Neural cell (in vitro differentiated cells): ENCODE data around the gene HIBCH. TPM values are rescaled to one million over a fixed set of nuclear protein-coding genes. Genes with fewer than 3 reads are reported as not detected.

Experiments used
- H2AFZ ChIP-seq: fragments of 200-600, 300-800 bp; sonication (generic), shearing (Covaris generic); 2 replicates; pipeline ENCODE4 v1.6.0; 2014; ENCODE audit warnings: low read depth, mild to moderate bottlenecking, antibody characterized with exemption, low read length, moderate library complexity
- H3F3A ChIP-seq: fragments of 200-600 bp; shearing (Covaris generic); 2 replicates; pipeline ENCODE4 v1.6.1; 2016; ENCODE audit warnings: mild to moderate bottlenecking, moderate library complexity, mixed read lengths, antibody characterized with exemption, low read length; ENCODE audit not compliant: insufficient read depth, poor library complexity, severe bottlenecking
- H3K27ac ChIP-seq: fragments of 200-600, 300-800 bp; sonication (generic), shearing (Covaris generic); 2 replicates; pipeline ENCODE4 v1.5.1; 2014; ENCODE audit warnings: mild to moderate bottlenecking, low read length, moderate library complexity
- H3K27me3 ChIP-seq: fragments of 300-800, 200-600 bp; sonication (generic), shearing (Covaris generic); 2 replicates; pipeline ENCODE4 v1.6.0; 2014; ENCODE audit warnings: mild to moderate bottlenecking, low read depth, low read length, moderate library complexity; ENCODE audit not compliant: insufficient read depth
- H3K36me3 ChIP-seq: fragments of 300-800, 200-600 bp; sonication (generic), shearing (Covaris generic); 2 replicates; pipeline ENCODE4 v1.5.1; 2014; ENCODE audit warnings: mild to moderate bottlenecking, antibody characterized with exemption, low read length, moderate library complexity; ENCODE audit not compliant: insufficient read depth
- H3K4me2 ChIP-seq: fragments of 300-800, 200-600 bp; sonication (generic), shearing (Covaris generic); 2 replicates; pipeline ENCODE4 v1.6.0; 2014; ENCODE audit warnings: mild to moderate bottlenecking, low read length
- H3K4me3 ChIP-seq: fragments of 300-800, 200-600 bp; sonication (generic), shearing (Covaris generic); 2 replicates; pipeline ENCODE4 v1.5.1; 2014; ENCODE audit warnings: mild to moderate bottlenecking, low read length, moderate library complexity
- H3K79me2 ChIP-seq: fragments of 200-600 bp; shearing (Covaris generic); replicated peaks from 2 replicates; pipeline ENCODE4 v1.6.0; 2014; ENCODE audit warnings: mild to moderate bottlenecking, low read length, moderate library complexity; ENCODE audit not compliant: insufficient read depth
- H3K9ac ChIP-seq: fragments of 300-800, 200-600 bp; sonication (generic), shearing (Covaris generic); 2 replicates; pipeline ENCODE4 v1.6.1; 2016; ENCODE audit warnings: mild to moderate bottlenecking, low read length, mixed read lengths
- H3K9me2 ChIP-seq: fragments of 200-600 bp; shearing (Covaris generic); 2 replicates; pipeline ENCODE4 v1.6.1; 2016; ENCODE audit warnings: mild to moderate bottlenecking, low read length, mixed read lengths; ENCODE audit not compliant: insufficient read depth
- H3K9me3 ChIP-seq: fragments of 200-600, 300-800 bp; sonication (generic), shearing (Covaris generic); 2 replicates; pipeline ENCODE4 v1.6.1; 2016; ENCODE audit warnings: mild to moderate bottlenecking, mixed run types, low read length, moderate library complexity, mixed read lengths
- H4K20me1 ChIP-seq: fragments of 200-600 bp; shearing (Covaris generic); 2 replicates; pipeline ENCODE4 v1.6.1; 2016; ENCODE audit warnings: mild to moderate bottlenecking, mixed run types; ENCODE audit not compliant: insufficient read depth
- EP300 ChIP-seq: fragments of 450-650 bp; conservative IDR thresholded peaks from 2 replicates; pipeline ENCODE4 v1.6.1; 2014; ENCODE audit warnings: antibody characterized with exemption, mild to moderate bottlenecking, moderate library complexity; ENCODE audit not compliant: poor library complexity, severe bottlenecking
- EZH2 ChIP-seq: fragments of 200-600, 300-800 bp; shearing (Covaris generic), sonication (generic); IDR thresholded peaks from 2 replicates; pipeline ENCODE4 v1.6.1; 2014; ENCODE audit warnings: antibody characterized with exemption, low read length, borderline replicate concordance, mild to moderate bottlenecking; ENCODE audit not compliant: insufficient read depth, poor library complexity, severe bottlenecking
- MXI1 ChIP-seq: fragments of 450-650 bp; conservative IDR thresholded peaks from 2 replicates; pipeline ENCODE4 v1.6.1; 2014; ENCODE audit warnings: antibody characterized with exemption, mild to moderate bottlenecking; ENCODE audit not compliant: poor library complexity, severe bottlenecking
- POLR2AphosphoS5 ChIP-seq: IDR thresholded peaks from 2 replicates; pipeline ENCODE4 v1.6.1; 2012
- RAD21 ChIP-seq: fragments of 450-650 bp; conservative IDR thresholded peaks from 2 replicates; pipeline ENCODE4 v1.6.1; 2014; ENCODE audit warnings: antibody characterized with exemption, mild to moderate bottlenecking, moderate library complexity
- SMC3 ChIP-seq: fragments of 450-650 bp; conservative IDR thresholded peaks from 2 replicates; pipeline ENCODE4 v1.6.1; 2014; ENCODE audit warnings: antibody characterized with exemption, mild to moderate bottlenecking, moderate library complexity; ENCODE audit not compliant: poor library complexity
- TAF1 ChIP-seq: IDR thresholded peaks from 2 replicates; pipeline ENCODE4 v1.6.1; 2012; ENCODE audit warnings: low read depth
- polyA plus RNA-seq: library from polyadenylated mRNA; depleted of rRNA; stranded (reverse); fragments of >200 nt; gene quantifications from 2 replicates; pipeline ENCODE4 v1.2.3, GENCODE V29; 2014
- TF ChIP-seq, protein P1 (sequence below): fragments of 450-650 bp; IDR thresholded peaks from 2 replicates; pipeline ENCODE4 v1.5.1; 2014; ENCODE audit warnings: antibody characterized with exemption, mild to moderate bottlenecking, moderate library complexity; ENCODE audit not compliant: poor library complexity, severe bottlenecking
- TF ChIP-seq, protein P2 (sequence below): IDR thresholded peaks from 2 replicates; pipeline ENCODE4 v1.6.1; 2012; ENCODE audit warnings: borderline replicate concordance

Gene HIBCH
- polyA plus RNA-seq, 1 donor from 2014 or later, result 17.8 TPM

DNA sequence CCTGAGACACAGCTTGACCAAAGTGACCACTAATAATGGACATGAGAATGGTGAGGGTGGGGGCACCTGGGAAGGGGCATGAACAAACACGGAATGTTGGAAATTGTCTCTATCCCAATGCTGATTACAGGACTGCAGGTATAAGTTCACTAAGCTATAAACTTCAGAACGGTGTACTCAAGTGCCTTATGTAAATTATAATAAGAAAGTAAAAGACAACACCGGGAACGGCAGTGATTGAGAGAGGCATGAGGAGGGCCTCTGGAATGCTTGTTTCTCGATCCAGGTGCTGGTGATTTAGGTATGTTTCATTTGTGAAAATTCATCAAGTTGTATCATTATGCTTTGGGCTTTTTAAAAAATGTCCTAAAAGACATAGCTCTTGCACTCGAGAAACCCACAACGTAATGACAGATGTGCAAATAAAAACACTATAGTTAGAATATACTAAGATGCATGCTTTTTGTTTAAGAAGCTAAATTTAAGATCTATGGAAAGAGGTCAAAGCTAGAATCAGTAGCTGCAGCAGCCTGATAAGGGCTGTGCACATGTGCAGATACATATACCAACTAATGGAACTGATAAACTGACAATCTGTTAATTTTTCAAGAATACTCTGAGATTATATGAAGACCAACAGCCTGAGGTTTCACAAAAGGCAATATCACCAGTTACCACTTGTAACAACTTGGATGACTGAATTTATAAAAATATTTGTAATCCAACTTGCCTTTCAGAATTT lies 7.6 kb downstream of the HIBCH start:
- Histone ChIP-seq H3K4me3 (no peak overlapping the region), H3K27me3 (no peaks in the 10 kb centered on the region), H3K27ac (no peak overlapping the region), H3K9me2 (no peaks in the 10 kb centered on the region), H3K79me2 (no peaks in the 10 kb centered on the region), H4K20me1 (no peaks in the 10 kb centered on the region), H3K36me3 (no peaks in the 10 kb centered on the region), H3K4me2 (no peak overlapping the region), H3F3A (no peaks in the 10 kb centered on the region), H3K9ac (no peak overlapping the region), H3K9me3 (no peaks in the 10 kb centered on the region), H2AFZ (no peak overlapping the region)
- TF ChIP-seq POLR2AphosphoS5 (no peak), EP300 (no peak), SMC3 (no peak), EZH2 (no peak), RAD21 (no peak), TAF1 (no peak), MXI1 (no peak)
- TF ChIP-seq, protein P1, sequence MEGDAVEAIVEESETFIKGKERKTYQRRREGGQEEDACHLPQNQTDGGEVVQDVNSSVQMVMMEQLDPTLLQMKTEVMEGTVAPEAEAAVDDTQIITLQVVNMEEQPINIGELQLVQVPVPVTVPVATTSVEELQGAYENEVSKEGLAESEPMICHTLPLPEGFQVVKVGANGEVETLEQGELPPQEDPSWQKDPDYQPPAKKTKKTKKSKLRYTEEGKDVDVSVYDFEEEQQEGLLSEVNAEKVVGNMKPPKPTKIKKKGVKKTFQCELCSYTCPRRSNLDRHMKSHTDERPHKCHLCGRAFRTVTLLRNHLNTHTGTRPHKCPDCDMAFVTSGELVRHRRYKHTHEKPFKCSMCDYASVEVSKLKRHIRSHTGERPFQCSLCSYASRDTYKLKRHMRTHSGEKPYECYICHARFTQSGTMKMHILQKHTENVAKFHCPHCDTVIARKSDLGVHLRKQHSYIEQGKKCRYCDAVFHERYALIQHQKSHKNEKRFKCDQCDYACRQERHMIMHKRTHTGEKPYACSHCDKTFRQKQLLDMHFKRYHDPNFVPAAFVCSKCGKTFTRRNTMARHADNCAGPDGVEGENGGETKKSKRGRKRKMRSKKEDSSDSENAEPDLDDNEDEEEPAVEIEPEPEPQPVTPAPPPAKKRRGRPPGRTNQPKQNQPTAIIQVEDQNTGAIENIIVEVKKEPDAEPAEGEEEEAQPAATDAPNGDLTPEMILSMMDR, result no peak
- TF ChIP-seq, protein P2, sequence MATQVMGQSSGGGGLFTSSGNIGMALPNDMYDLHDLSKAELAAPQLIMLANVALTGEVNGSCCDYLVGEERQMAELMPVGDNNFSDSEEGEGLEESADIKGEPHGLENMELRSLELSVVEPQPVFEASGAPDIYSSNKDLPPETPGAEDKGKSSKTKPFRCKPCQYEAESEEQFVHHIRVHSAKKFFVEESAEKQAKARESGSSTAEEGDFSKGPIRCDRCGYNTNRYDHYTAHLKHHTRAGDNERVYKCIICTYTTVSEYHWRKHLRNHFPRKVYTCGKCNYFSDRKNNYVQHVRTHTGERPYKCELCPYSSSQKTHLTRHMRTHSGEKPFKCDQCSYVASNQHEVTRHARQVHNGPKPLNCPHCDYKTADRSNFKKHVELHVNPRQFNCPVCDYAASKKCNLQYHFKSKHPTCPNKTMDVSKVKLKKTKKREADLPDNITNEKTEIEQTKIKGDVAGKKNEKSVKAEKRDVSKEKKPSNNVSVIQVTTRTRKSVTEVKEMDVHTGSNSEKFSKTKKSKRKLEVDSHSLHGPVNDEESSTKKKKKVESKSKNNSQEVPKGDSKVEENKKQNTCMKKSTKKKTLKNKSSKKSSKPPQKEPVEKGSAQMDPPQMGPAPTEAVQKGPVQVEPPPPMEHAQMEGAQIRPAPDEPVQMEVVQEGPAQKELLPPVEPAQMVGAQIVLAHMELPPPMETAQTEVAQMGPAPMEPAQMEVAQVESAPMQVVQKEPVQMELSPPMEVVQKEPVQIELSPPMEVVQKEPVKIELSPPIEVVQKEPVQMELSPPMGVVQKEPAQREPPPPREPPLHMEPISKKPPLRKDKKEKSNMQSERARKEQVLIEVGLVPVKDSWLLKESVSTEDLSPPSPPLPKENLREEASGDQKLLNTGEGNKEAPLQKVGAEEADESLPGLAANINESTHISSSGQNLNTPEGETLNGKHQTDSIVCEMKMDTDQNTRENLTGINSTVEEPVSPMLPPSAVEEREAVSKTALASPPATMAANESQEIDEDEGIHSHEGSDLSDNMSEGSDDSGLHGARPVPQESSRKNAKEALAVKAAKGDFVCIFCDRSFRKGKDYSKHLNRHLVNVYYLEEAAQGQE, result no peak

DNA sequence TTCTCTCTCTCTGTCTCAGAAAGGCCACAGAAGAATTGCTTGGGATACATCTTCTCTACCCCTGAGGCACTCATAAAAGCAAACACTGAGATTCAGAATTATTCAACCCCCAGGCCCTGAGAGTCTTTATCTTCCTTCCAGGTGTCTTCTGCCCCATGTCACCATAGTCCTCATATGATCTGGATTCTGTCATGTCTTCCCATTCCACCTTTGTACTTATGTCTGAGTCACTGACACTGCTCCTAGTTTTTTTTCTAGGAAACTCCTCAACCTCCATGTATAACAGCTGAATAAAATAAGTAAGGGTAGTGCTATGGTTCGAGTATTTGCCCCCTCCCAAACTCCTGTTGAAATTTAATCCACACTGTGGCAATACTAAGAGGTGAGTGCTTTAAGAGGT lies 11.6 kb downstream of the HIBCH start:
- Histone ChIP-seq H4K20me1 (no peaks in the 10 kb centered on the region), H3K9ac (no peak overlapping the region), H3K27ac (no peak overlapping the region), H3K27me3 (no peaks in the 10 kb centered on the region), H3K4me2 (no peak overlapping the region), H3K79me2 (no peaks in the 10 kb centered on the region), H2AFZ (no peak overlapping the region), H3K9me2 (no peaks in the 10 kb centered on the region), H3K4me3 (no peak overlapping the region), H3K9me3 (no peaks in the 10 kb centered on the region), H3F3A (no peaks in the 10 kb centered on the region), H3K36me3 (no peaks in the 10 kb centered on the region)
- TF ChIP-seq, protein P1, result no peak
